ENCODE results near the gene TUBB3. TPM values are rescaled to one million over a fixed set of nuclear protein-coding genes. Genes with fewer than 3 reads are reported as not detected.
A peak's percentile ranks its signal among the peaks of the same experiment; 100 is the strongest.
"Not testable (repeated sequence)": the region's sequence is repeated elsewhere in the genome, so short reads cannot be mapped to it uniquely, and the experiment has no call there.

Gene TUBB3
- 1 to 10 TPM; 1.1 to 1.6 TPM for total RNA-seq

DNA sequence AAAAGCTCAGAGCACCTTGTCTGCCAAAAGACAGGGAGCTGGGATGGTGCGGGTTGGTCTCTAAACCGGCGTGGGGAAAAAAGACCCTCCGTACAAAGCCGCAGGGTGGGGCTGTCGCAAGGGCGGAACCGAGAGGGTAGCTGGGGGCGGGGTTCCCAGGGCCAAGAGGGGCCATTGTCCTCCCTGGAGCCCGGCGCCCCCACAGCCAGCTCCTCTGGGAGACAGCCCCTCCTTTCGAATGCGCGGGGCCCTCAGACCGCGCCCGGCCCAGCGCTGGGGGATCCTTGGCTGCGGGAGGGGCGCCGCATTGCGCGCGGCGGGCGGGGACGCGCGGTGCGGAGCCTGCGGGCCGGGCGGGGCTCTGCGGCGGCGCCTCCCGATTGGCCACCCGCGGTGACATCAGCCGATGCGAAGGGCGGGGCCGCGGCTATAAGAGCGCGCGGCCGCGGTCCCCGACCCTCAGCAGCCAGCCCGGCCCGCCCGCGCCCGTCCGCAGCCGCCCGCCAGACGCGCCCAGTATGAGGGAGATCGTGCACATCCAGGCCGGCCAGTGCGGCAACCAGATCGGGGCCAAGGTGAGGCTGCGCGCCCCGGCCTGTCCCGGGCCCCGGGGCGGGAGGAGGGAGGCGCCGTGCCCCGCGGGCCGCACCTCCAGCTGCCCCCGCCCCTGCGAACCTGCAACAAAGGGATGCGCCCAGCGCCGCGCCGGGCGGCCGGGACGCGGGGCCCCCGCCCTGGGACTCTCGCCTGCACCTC lies at the start of gene TUBB3:
Gene TUBB3 (plus strand): TSS at position 459 of the 756 bp plus-strand sequence. CDS start 60 bp downstream, at position 519.
- POLR2A ChIA-PET: no interaction called here
- Mint-ChIP-seq H3K27ac (no peak within 1 kb of the TSS), H3K4me1 (peaks cover 53% of the 10 kb centered on the region), H3K4me3 (peak within 1 kb of the TSS; percentile 63), H3K36me3 (ENCODE audit: low read depth) (no peaks in the 10 kb centered on the region), H3K9me3 (no peaks in the 10 kb centered on the region), H3K27me3 (peaks cover 52% of the 10 kb centered on the region)
- peak; percentile 58 for DNase-seq
- CTCF ChIA-PET: interaction anchor here (0.6 to 4.0 kb wide), 5 partner anchors 13 to 217 kb away, joined by 4 to 18 read pairs (median 5); partner anchors contain the start of gene TCF25

- ChIA-PET CTCF (interaction anchor here (0.6 to 1.9 kb wide), 6 partner anchors 8 to 175 kb away, joined by 3 to 10 read pairs (median 4); partner anchors contain the start of gene TUBB3), POLR2A (interaction anchor here (1.0 kb wide), 1 partner anchor 10 kb away, joined by 3 read pairs; no protein-coding TSS in a partner anchor)
- Mint-ChIP-seq H3K4me1 (peaks cover 17% of the 10 kb centered on the region), H3K27ac (peak overlapping the region; percentile 98), H3K27me3 (no peaks in the 10 kb centered on the region), H3K9me3 (peaks cover 7% of the 10 kb centered on the region), H3K36me3 (ENCODE audit: low read depth) (peaks cover 33% of the 10 kb centered on the region), H3K4me3 (peak overlapping the region; percentile 90)
- peak; percentile 92 for DNase-seq
Measured at GRCh38 chr16:89873972-89874689, 49.0 kb upstream of the TUBB3 start.

GRCh38 chr16:89879123-89879522 lies 44.0 kb upstream of the TUBB3 start:
- Mint-ChIP-seq H3K36me3 (ENCODE audit: low read depth) (peaks cover 53% of the 10 kb centered on the region), H3K4me1 (peaks cover 15% of the 10 kb centered on the region)
- H3K27ac Mint-ChIP-seq, H3K4me3 Mint-ChIP-seq, H3K9me3 Mint-ChIP-seq, DNase-seq, H3K27me3 Mint-ChIP-seq, CTCF ChIA-PET, POLR2A ChIA-PET: not testable (repeated sequence)

- POLR2A ChIA-PET: interaction anchor here (0.5 kb wide), 1 partner anchor 668 kb away, joined by 3 read pairs; no protein-coding TSS in a partner anchor
- CTCF ChIA-PET: interaction anchor here (0.6 to 2.3 kb wide), 4 partner anchors 17 to 324 kb away, joined by 3 to 7 read pairs (median 4); no protein-coding TSS in a partner anchor
- H3K27me3 Mint-ChIP-seq: no peaks in the 10 kb centered on the region
- peaks cover 49% of the 10 kb centered on the region for H3K36me3 Mint-ChIP-seq (ENCODE audit: low read depth)
- no peak overlapping the region for H3K27ac Mint-ChIP-seq
- no peaks in the 10 kb centered on the region for H3K9me3 Mint-ChIP-seq
- H3K4me3 Mint-ChIP-seq: no peak overlapping the region
- peaks cover 5% of the 10 kb centered on the region for H3K4me1 Mint-ChIP-seq
- no peak for DNase-seq
Measured at GRCh38 chr16:89880477-89881367, 42.4 kb upstream of the TUBB3 start.

- DNase-seq: no peak
- Mint-ChIP-seq H3K36me3 (ENCODE audit: low read depth) (peaks cover 46% of the 10 kb centered on the region), H3K27me3 (no peaks in the 10 kb centered on the region), H3K4me1 (peaks cover 5% of the 10 kb centered on the region), H3K4me3 (no peak overlapping the region), H3K9me3 (no peaks in the 10 kb centered on the region), H3K27ac (peak overlapping the region; percentile 25)
- POLR2A ChIA-PET: no interaction called here
- CTCF ChIA-PET: interaction anchor here (0.6 to 2.3 kb wide), 4 partner anchors 18 to 324 kb away, joined by 3 to 7 read pairs (median 4); no protein-coding TSS in a partner anchor
Measured at GRCh38 chr16:89881368-89881730, 41.8 kb upstream of the TUBB3 start.

DNA sequence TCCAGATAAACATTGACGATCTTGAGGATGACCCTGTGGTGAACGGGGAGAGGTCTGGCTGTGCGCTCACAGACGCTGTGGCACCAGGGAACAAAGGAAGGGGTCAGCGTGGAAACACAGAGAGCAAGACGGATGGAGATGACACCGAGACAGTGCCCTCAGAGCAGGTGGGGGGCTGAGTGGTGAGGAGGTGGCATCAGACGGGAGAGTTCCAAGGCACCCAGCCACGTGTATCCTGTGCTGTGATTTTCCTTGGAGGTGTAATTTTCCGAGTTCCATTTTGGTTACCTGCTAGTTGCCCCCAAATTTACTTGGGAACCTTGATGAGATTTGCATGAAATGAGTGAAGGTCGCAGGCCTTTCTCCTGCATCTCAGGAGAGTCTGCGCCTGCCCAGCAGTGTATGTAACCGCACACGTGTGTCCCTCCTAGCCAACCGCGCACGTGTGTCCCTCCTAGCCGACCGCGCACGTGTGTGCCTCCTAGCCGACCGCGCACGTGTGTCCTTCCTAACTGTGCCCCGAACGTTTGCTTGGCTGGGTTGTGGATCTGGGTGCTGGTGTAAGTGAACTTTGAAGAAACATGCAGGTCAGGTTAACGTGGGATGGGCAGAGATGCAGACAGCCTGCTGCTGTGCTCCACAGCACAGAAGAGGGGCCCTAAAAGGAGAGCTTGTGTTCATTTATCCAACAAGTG lies 39.6 kb upstream of the TUBB3 start:
- Mint-ChIP-seq H3K9me3 (no peaks in the 10 kb centered on the region), H3K27me3 (no peaks in the 10 kb centered on the region), H3K27ac (no peak overlapping the region), H3K4me3 (no peak overlapping the region), H3K36me3 (ENCODE audit: low read depth) (peaks cover 45% of the 10 kb centered on the region), H3K4me1 (peaks cover 8% of the 10 kb centered on the region)
- DNase-seq: no peak
- ChIA-PET CTCF (no interaction called here), POLR2A (no interaction called here)

DNA sequence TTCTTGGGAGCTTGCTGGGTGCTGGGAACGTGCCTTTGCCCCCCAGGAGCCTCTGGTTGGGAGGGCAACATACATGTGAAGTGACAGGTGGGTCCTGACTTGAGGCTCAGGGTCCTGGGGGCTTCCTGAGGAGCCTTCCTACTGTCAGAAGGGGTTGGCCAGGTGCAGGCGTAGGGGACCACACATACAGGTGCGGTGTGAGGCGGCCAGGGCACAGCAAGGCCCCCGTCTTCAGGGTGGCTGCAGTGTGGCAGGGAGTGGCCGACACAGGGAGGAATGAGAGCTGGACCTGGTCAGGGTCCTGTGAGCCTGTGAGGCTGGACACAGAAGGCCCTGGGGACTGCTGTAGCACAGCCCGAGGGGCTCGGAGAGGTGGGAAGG lies 39.1 kb upstream of the TUBB3 start:
- Mint-ChIP-seq H3K4me3 (no peak overlapping the region), H3K27me3 (no peaks in the 10 kb centered on the region), H3K9me3 (no peaks in the 10 kb centered on the region)

DNA sequence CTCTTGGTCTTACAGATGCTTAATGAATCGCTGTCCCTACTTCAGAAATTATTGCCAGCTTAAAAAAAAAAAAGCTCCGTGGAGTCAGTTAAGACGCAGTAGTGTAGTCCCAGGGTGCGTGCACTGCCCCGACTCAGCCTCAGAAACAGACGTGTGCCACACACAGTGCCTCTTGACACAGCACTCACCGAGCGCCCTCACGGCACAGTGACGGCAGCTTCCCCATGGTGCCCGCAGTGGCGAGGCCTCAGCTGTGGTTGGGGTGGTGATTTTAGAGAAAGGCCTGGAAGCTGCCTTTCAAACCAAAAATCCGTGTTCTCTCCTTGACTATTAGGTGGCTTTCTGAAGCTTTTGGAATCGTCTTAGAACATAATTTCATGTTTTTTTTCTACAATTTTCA lies 35.9 kb upstream of the TUBB3 start:
- H3K36me3 Mint-ChIP-seq (ENCODE audit: low read depth): peaks cover 48% of the 10 kb centered on the region
- POLR2A ChIA-PET: interaction anchor here (0.6 kb wide), 1 partner anchor 41 kb away, joined by 3 read pairs; no protein-coding TSS in a partner anchor
- H3K4me3 Mint-ChIP-seq: no peak overlapping the region
- peaks cover 16% of the 10 kb centered on the region for H3K4me1 Mint-ChIP-seq
- no peak overlapping the region for H3K27ac Mint-ChIP-seq
- no peak for DNase-seq
- H3K9me3 Mint-ChIP-seq: no peaks in the 10 kb centered on the region
- no peaks in the 10 kb centered on the region for H3K27me3 Mint-ChIP-seq
- CTCF ChIA-PET: interaction anchor here (1.1 kb wide), 1 partner anchor 23 kb away, joined by 6 read pairs; no protein-coding TSS in a partner anchor

More for the DNA sequence above, 39.1 kb upstream of the TUBB3 start:
- ChIA-PET CTCF (no interaction called here), POLR2A (no interaction called here)
- Mint-ChIP-seq H3K36me3 (ENCODE audit: low read depth) (peaks cover 43% of the 10 kb centered on the region), H3K4me1 (peaks cover 8% of the 10 kb centered on the region), H3K27ac (peak overlapping the region; percentile 72)
- DNase-seq: no peak

GRCh38 chr16:89890200-89890599 lies 32.9 kb upstream of the TUBB3 start:
- Mint-ChIP-seq H3K4me3 (no peak overlapping the region), H3K9me3 (no peaks in the 10 kb centered on the region), H3K36me3 (ENCODE audit: low read depth) (peaks cover 43% of the 10 kb centered on the region), H3K4me1 (peaks cover 16% of the 10 kb centered on the region), H3K27ac (no peak overlapping the region), H3K27me3 (no peaks in the 10 kb centered on the region)
- POLR2A ChIA-PET: no interaction called here
- peak; percentile 24 for DNase-seq
- CTCF ChIA-PET: interaction anchor here (1.5 kb wide), 1 partner anchor 14 kb away, joined by 3 read pairs; no protein-coding TSS in a partner anchor

DNA sequence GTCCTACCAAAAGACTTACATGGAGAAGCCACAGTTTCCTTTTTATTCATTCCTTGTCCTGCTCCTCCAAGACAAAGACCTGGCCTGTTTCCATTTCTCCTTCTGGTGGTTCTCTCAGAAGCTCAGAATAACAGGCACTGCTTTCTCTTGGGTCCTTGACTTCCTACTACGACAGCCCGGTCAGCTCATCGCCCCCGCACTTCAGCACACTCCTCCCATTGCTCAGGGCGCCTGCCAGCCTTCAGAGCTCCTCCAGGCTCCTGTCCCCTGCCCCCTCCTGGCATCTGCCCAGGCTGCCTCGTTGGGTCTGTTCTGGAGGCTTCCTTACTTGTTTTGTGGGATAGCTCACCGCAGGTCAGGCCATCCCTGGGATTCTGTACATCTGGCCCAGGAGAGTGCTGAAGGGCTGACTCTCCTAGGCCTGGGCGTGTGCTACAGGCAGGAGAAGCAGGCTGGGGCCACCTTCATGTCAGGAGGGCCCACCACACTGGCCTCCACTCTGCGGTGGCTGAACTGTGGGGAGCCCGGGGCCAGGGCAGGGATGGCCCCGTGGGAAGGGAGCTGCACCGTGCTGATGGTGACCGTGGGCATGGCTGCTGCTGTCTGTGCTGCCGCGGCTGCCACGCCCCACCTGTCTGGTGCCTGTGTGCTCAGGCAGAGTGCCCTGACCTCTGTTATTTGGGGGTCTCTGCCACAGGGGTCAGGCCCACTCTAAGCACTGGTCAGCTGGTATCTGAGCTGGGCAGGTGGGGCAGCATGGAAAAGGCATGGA lies 32.1 kb upstream of the TUBB3 start:
- ChIA-PET POLR2A (no interaction called here), CTCF (interaction anchor here (1.1 to 1.5 kb wide), 2 partner anchors 13 to 20 kb away, joined by 3 read pairs; no protein-coding TSS in a partner anchor)
- H3K4me3 Mint-ChIP-seq: no peak overlapping the region
- H3K27ac Mint-ChIP-seq: no peak overlapping the region
- H3K9me3 Mint-ChIP-seq: no peaks in the 10 kb centered on the region
- no peaks in the 10 kb centered on the region for H3K27me3 Mint-ChIP-seq
- H3K4me1 Mint-ChIP-seq: peaks cover 16% of the 10 kb centered on the region
- H3K36me3 Mint-ChIP-seq (ENCODE audit: low read depth): peaks cover 44% of the 10 kb centered on the region
- no peak for DNase-seq

GRCh38 chr16:89892055-89892630 lies 31.0 kb upstream of the TUBB3 start:
- POLR2A ChIA-PET: no interaction called here
- Mint-ChIP-seq H3K27me3 (no peaks in the 10 kb centered on the region), H3K9me3 (no peaks in the 10 kb centered on the region), H3K4me3 (no peak overlapping the region), H3K4me1 (peaks cover 16% of the 10 kb centered on the region), H3K27ac (no peak overlapping the region), H3K36me3 (ENCODE audit: low read depth) (peaks cover 42% of the 10 kb centered on the region)
- DNase-seq: no peak
- CTCF ChIA-PET: no interaction called here
